HG03135 (cell line): ENCODE data around the gene TNS1.

ENCODE experiments used
- ATAC-seq: cut with Tn5 transposase; IDR thresholded peaks from one replicate; pipeline ENCODE4 v1.9.1; 2021; ENCODE audit warnings: mild to moderate bottlenecking, moderate library complexity; ENCODE audit not compliant: unreplicated experiment

Gene TNS1

GRCh38 chr2:217934321-217935131 is 68.3 kb downstream of the TNS1 start:
- no peak for ATAC-seq

GRCh38 chr2:217933617-217933993 is 69.2 kb downstream of the TNS1 start:
- no peak for ATAC-seq

DNA sequence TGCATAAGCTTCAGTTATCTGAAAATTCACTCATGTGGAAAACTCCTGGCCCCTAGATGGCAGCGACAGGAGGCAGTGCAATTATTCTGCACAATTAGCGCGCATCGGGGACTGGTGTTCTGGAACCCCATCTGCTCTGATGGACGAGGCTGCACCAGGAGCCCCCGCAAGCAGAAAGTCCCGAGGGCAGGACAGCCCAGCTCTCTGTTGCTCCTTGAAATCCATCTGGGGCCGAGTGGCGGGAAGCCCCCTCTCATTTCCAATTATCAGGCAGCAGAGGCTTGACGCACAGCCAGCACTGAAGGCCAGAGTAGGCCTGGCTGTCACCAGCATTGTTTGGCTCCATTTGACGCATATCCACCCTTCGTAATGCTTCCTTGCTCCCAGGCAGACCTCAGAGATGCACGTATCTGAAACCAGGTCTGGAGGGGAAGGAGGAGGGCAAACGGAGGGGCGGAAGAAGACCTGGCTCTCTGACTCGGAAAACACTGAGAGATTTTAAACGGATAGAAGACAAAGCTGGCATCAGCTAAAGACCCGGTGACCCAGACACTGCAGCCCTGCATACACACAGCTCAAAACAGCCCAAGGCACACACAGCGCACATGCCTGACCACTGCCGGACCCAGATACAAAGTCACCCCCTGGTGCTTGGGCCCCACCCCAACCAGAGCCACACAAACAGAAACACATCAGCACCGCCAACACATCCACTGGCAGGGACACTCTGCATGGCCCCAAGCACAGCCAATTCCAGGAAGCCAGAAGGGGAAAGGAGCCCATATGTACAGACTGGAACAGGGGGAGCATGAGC is 69.8 kb downstream of the TNS1 start:
- ATAC-seq: no peak

GRCh38 chr2:217931846-217932560 is 70.8 kb downstream of the TNS1 start:
- ATAC-seq: no peak

GRCh38 chr2:217930761-217931563 is 71.8 kb downstream of the TNS1 start:
- ATAC-seq: no peak

DNA sequence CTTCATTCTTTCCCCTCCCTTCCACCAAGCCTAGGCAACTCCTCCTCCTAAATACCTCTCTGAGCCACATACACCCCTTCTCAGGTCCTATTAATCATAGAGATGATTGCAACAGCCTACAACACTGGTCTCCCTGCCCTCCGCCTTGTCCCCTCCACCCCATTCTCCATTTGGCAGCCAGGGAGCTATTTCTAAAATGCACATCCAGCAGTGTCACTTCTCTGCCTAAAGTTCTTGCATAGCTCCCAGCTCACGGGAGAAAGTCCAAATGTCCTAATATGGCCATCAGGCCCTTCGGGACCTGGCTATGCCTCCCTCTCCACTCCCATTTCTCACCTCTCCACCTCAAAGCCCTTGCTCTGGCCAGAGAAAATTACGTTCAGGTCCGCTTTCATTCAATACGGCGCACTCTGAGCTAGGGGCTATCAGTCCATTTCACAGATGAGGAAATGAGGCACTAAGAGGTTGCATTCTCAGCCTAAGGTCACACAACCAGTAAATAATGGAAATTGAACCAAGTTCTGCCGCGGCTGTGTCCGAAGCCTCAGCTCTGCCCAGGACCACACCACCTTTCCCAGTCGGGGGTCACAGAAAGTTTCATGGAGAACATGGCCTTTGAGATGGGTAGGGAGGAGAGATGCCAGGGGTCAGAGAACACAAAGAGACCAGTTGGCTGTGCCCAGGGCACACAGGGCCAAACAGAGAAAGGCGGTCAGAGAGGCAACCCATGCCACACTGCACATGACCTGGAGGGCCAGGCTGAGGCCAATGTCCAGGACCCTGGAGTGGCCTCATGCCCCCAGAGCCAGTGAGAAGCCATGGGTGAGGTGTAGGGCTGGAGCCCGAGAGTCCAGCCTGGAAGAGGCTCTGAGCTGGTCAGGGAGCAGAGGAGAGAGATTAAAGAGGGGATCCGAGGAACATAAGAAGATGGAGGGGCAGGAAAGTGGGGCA is 72.8 kb downstream of the TNS1 start:
- no peak for ATAC-seq

- ATAC-seq: no peak
Observed at GRCh38 chr2:217929272-217929671, 73.5 kb downstream of the TNS1 start.

GRCh38 chr2:217928324-217929181 is 74.2 kb downstream of the TNS1 start:
- no peak for ATAC-seq

DNA sequence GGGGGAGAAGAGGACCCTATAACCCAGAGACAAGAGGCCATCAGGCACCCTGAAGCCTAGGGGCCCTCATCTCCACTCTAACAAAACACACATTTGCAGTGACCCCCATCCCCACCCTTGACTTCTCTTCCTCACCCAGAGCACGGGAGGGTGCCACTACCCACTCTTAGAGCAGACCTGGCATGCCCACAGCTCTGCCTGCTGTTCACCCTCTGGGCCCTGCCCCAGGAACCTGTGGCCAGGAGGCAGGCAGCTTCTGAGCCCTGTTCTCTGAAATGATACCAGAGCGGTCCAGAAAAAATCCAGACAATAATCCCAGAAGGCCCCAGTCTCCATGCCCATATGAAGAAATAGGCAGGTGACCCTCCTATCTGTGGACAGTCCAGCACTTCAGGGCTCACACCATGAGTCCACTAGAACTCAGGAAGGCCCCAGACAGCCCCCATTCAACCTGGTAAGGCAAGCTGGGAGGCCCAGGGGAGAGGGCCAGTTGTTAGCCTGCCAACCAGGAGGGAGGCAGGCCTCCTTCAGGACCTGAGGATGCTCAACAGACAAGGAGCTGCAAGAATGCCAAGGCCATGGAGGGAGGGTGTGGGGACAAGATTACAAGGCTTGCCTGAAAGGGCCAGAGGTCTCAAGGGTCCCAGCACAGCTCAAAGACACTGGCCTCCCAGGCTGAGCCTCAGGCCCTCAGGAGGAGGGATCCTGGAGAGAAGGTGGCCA is 75.0 kb downstream of the TNS1 start:
- no peak for ATAC-seq

DNA sequence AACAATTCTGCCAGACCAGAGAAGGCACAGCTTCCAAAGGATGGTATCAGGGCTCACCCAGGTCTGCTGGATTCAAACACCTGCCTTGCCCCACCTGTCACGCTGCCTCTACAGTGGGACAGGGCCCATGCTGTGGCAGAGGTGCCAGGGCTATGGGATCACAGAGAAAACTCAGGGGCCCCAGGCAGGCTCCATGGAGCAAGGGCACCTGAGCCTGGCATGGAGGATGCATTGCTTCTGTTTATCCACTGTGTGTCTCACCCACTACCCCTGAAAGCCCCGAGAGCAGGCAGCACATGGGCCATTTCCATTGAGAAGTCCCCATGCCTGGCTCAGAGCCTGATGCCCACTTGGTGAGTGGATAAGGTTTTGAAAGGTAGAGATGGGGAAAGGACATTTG is 76.0 kb downstream of the TNS1 start:
- no peak for ATAC-seq

DNA sequence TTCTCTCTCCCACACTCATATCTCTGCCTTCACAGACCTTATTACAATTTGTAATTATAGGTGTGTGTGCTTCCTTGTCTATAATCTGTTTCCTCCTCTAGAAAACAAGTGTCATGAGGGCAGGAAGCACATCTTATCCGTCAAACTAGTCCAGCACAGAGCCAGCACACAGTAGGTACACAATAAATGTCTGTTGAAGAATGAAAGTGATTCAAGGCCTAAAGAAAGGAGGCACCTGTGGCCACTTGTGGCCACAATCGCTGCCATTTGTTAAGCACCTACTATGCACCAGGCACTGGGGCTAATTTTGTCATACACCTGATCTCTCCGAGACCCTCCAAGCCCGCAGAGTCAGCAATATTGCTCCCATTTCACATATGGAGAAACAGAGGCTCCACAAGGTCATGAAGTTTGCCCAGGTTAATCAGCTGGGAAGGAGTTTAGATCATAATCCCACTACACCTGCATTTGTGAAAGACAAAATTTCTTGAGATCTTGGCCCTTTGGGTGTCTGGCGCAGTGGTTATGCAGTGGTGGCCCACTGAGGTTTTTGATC is 78.4 kb downstream of the TNS1 start:
- no peak for ATAC-seq

DNA sequence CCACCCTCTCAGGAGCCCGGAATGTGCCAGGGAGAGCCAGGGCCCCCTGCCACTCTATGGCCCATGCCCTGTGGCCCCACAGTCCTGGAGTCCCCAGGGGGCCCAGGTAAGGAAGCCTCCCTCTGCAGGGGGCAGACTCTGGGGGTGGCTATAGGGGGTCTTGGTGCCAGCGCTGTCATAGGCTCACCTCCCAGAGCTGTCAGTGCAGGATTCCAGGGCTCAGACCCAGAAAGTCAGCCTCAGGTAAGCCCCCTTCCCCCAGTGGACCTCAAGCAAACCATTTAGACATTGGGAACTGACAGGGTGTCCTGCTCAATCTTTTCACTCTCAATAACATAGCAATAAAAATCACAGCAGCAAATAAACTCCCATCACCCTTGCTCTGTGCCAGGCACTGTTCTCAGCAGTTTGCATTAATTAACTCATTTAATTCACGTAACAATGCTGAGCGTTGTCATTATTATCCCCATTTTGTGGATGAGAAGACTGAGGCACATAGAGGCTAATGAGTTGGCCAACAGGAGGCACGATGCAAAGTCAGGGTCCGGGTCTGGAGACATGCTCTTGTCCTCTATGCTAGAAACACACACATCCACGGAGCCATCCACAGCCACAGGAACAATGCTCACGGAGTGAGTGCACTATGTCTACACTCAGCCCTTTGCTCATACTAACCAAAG is 79.6 kb downstream of the TNS1 start:
- no peak for ATAC-seq

- no peak for ATAC-seq
Observed at GRCh38 chr2:217922101-217923006, 80.4 kb downstream of the TNS1 start.

GRCh38 chr2:217920879-217921603 is 81.8 kb downstream of the TNS1 start:
- ATAC-seq: no peak

GRCh38 chr2:217919781-217920351 is 82.9 kb downstream of the TNS1 start:
- no peak for ATAC-seq
